Right lobe of liver (tissue), 6 donors: ENCODE results near the gene ANKRD53. TPM values are rescaled to one million over a fixed set of nuclear protein-coding genes. Genes with fewer than 3 reads are reported as not detected.

Experiments used
- ATAC-seq, 4 donors: fragments of 200-7000 bp; cut with Tn5 transposase; one replicate each; pipeline ENCODE4 v1.9.1; 2020; ENCODE audit warnings: mild to moderate bottlenecking in 4 of 4, moderate library complexity in 4 of 4
- DNase-seq, 3 donors: peaks; one replicate each; pipeline ENCODE4 v3.0.0-alpha.2; 2020
- H3K27ac ChIP-seq, 3 donors: fragments of 200-600 bp; one replicate each; pipeline ENCODE4 v1.8.0; 2022
- H3K27me3 ChIP-seq, 2 donors: fragments of 200-600 bp; one replicate each; pipeline ENCODE4 v1.8.0; 2022
- H3K36me3 ChIP-seq, 4 donors: fragments of 200-600 bp; sonication (generic) in 1 of 4; one replicate each; pipeline versions ENCODE4 v1.5.1 to v1.8.0; 2017 to 2022; ENCODE audit warnings: control low read depth in 1 of 4
- H3K4me1 ChIP-seq, 4 donors: fragments of 200-600 bp; sonication (generic) in 1 of 4; one replicate each; pipeline versions ENCODE4 v1.5.1 to v1.8.0; 2017 to 2022; ENCODE audit warnings: control low read depth in 1 of 4
- H3K4me3 ChIP-seq, 3 donors: fragments of 200-600 bp; one replicate each; pipeline ENCODE4 v1.8.0; 2022
- H3K9me3 ChIP-seq, 4 donors: fragments of 200-600 bp; sonication (generic) in 1 of 4; one replicate each; pipeline versions ENCODE4 v1.5.1 to v1.8.0; 2017 to 2022; ENCODE audit warnings: control low read depth in 1 of 4
- CTCF ChIP-seq, 4 donors: fragments of 200-600 bp in 3 of 4; fragments of 450-650 bp in 1 of 4; IDR thresholded peaks; one replicate each; pipeline versions ENCODE4 v1.5.1 to v1.8.0; 2016 to 2022; ENCODE audit warnings: antibody characterized with exemption in 4 of 4, mild to moderate bottlenecking in 2 of 4
- POLR2A ChIP-seq: fragments of 450-650 bp; IDR thresholded peaks from one replicate; pipeline ENCODE4 v1.6.1; 2017; ENCODE audit warnings: antibody characterized with exemption, mild to moderate bottlenecking
- WGBS: methylation state at CpG from one replicate; pipeline ENCODE4 v1.1.6; 2018; ENCODE audit warnings: low coverage, low lambda C conversion rate; ENCODE audit not compliant: insufficient coverage; ENCODE audit errors: missing lambda C conversion rate; 5-methylcytosine and 5-hydroxymethylcytosine counted together
- intact Hi-C, 2 donors: fragments of 100-400 bp; cut with DNase I; formaldehyde crosslinking; loops; one replicate each; pipeline versions ENCODE4 v1.11.2 to v1.14.1; 2022
- total RNA-seq, 6 experiments: library from RNA; depleted of rRNA in 2 of 6; stranded (reverse); fragments of >200 nt in 2 of 6; fragmentation: NEBNext Ultra II Directional in 3 of 6; extraction: Animal tissue kit (Norgen Biotek cat#: 25700) in 3 of 6; gene quantifications; one replicate each; pipeline versions ENCODE4 v1.1.0 to v1.2.4, GENCODE V29; 2016 to 2023
- donor health status: DM: no; HTN: yes; CAD: no.
- donor health status: DM: no; HTN: no; CAD: no.
- donor health status: DM: no; HTN: no; CAD: no.
- donor health status: DM: no; HTN: yes; CAD: no.
- donor health status: DM: no; HTN: yes; CAD: no.

The ANKRD53 gene
- total RNA-seq, 6 experiments from 2014 or later, result 0.25 to 0.93 (median 0.50) TPM; not detected in 1

- no peak overlapping the region for H3K27ac ChIP-seq
- TF ChIP-seq CTCF (IDR thresholded peaks at IDR 0.05), result no peak
- TF ChIP-seq POLR2A, result no peak
- WGBS, result 80% methylated on average over 2 of the region's 4 CpGs
- no peaks in the 10 kb centered on the region for H3K27me3 ChIP-seq
- peaks cover 0 to 38% (median 2%) of the 10 kb centered on the region in 4 donors for H3K36me3 ChIP-seq
- intact Hi-C loops, result no loop called here
- H3K9me3 ChIP-seq, result no peaks in the 10 kb centered on the region
- peaks cover 0 to 6% (median 2%) of the 10 kb centered on the region in 4 donors for H3K4me1 ChIP-seq
- H3K4me3 ChIP-seq, result no peak overlapping the region
- ATAC-seq (no peak), DNase-seq (peak in 1 of 3 donors; percentile 29)
Measured at GRCh38 chr2:70988151-70988550, 9.7 kb downstream of the ANKRD53 start.

- Histone ChIP-seq H3K9me3 (no peaks in the 10 kb centered on the region), H3K4me3 (no peak overlapping the region), H3K27ac (no peak overlapping the region), H3K27me3 (no peaks in the 10 kb centered on the region), H3K36me3 (peaks cover 0 to 38% (median 2%) of the 10 kb centered on the region in 4 donors), H3K4me1 (peaks cover 0 to 14% (median 6%) of the 10 kb centered on the region in 4 donors)
- DNase-seq (peak in 1 of 3 donors; percentile 42), ATAC-seq (no peak)
- 90% methylated on average over 9 of the region's 16 CpGs for whole genome bisulfite sequencing
- intact Hi-C loops, result no loop called here
- TF ChIP-seq POLR2A, result no peak
- no peak for TF ChIP-seq CTCF (IDR thresholded peaks at IDR 0.05)
Measured at GRCh38 chr2:70988726-70989648, 10.6 kb downstream of the ANKRD53 start.

- ATAC-seq, result no peak
- Histone ChIP-seq H3K4me1 (peaks cover 0 to 15% (median 7%) of the 10 kb centered on the region in 4 donors), H3K27me3 (no peaks in the 10 kb centered on the region), H3K4me3 (no peak overlapping the region), H3K36me3 (peaks cover 0 to 38% (median 2%) of the 10 kb centered on the region in 4 donors), H3K27ac (no peak overlapping the region), H3K9me3 (no peaks in the 10 kb centered on the region)
- TF ChIP-seq POLR2A (no peak), CTCF (IDR thresholded peaks at IDR 0.05) (no peak)
- 38% methylated on average over 3 of the region's 5 CpGs for WGBS
- DNase-seq, result no peak
- intact Hi-C loops, result no loop called here
Measured at GRCh38 chr2:70990216-70990615, 11.8 kb downstream of the ANKRD53 start.

GRCh38 chr2:70991142-70991541 is 12.7 kb downstream of the ANKRD53 start:
- H3K27ac ChIP-seq, result no peak overlapping the region
- peaks cover 0 to 15% (median 7%) of the 10 kb centered on the region in 4 donors for H3K4me1 ChIP-seq
- TF ChIP-seq CTCF (IDR thresholded peaks at IDR 0.05) (no peak), POLR2A (no peak)
- ATAC-seq, result no peak
- intact Hi-C loops, result no loop called here
- H3K4me3 ChIP-seq, result no peak overlapping the region
- H3K27me3 ChIP-seq, result no peaks in the 10 kb centered on the region
- peak in 1 of 3 donors; percentile 35 for DNase-seq
- no peaks in the 10 kb centered on the region for H3K9me3 ChIP-seq
- peaks cover 0 to 37% (median 2%) of the 10 kb centered on the region in 4 donors for H3K36me3 ChIP-seq
- WGBS, result no CpG with 5 or more reads among the region's 5 CpGs
